Left forelimb (tissue), 1 donor: Measurements from ENCODE around the gene SLC2A14.
"Not testable (repeated sequence)": the region's sequence is repeated elsewhere in the genome, so short reads cannot be mapped to it uniquely, and the experiment has no call there.

Experiments used
- DNase-seq: peaks from one replicate; pipeline ENCODE4 v3.0.0-alpha.2; 2018; ENCODE audit warnings: low spot score

SLC2A14 gene

DNA sequence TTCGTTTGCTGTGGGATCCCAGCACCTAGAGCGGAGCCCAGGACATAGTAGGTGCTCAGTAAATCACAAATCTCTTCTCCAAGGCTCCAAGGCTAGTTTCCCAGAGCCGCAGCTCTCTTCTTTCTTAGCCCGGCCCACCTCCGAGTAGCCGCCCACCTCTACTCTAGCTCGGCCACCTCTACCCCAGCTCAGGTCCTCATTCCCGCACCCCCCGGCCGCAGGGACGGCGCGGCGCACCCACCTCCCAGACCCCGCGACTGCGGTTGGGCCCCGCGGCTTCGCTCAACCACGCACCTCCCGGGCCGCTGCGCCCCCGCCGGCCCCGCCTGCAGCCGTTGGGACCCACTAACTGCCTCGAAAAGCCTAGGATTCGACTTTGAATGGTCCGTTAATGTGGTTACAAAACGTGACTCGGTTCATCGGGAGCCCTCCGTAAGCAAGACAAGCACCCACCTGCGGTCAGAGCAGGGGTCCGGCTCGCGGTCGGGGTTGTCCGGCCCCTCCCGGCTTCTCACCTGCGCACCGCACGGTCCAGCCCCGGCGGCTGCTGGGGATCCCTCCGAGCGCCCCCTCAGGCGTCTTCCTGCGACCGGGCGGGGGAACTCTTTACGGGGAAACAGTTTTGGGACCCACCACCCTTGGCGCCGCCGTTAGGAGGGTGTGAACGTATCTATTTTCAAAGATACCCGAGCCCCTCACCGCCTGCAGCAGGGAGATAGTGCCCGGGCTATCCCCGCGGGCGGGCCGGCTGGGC lies at the start of gene SLC2A14:
SLC2A14 (minus strand) TSS at position 350 of the 754 bp plus-strand sequence. CDS start 3,035 bp downstream, outside the sequence.
- DNase-seq = no peak

- DNase-seq = not testable (repeated sequence)
Observed at GRCh38 chr12:7921181-7921580, 48.5 kb upstream of the SLC2A14 start.

- not testable (repeated sequence) for DNase-seq
Observed at GRCh38 chr12:7918268-7918590, 45.5 kb upstream of the SLC2A14 start.

DNA sequence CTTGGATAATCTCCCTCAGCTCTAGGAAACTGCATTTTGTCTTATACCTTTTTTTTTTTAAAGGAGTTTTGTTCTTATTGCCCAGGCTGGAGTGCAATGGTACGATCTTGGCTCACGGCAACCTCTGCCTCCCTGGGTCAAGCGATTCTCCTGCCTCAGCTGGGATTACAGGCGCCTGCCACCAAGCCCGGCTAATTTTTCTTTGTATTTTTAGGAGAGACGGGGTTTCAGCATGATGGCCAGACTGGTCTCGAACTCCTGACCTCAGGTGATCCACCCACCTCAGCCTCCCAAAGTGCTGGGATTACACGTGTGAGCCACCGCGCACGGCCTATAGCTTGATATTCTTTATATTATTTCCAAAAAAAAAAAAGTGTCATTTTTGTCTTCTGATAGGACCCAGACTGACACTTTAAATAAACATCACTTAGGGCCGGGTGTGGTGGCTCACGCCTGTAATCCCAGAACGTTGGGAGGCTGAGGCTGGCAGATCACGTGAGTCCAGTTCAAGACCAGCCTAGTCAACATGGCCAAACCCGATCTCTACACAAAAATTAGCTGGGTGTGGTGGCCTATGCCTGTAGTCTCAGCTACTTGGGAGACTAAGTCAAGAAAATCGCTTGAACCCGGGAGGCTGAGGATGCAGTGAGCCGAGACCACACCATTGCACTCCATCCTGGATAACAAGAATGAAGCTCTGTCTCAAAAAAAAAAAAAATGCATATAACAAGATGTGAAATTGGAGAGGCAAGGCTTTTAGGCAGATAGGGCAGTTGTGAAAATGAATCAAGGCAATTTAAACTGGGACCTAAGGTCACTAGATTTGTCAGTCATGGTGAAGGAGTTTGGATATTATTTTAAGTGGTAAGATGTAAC lies 44.9 kb upstream of the SLC2A14 start:
- no peak for DNase-seq

- no peak for DNase-seq
Observed at GRCh38 chr12:7916936-7917335, 44.2 kb upstream of the SLC2A14 start.

DNA sequence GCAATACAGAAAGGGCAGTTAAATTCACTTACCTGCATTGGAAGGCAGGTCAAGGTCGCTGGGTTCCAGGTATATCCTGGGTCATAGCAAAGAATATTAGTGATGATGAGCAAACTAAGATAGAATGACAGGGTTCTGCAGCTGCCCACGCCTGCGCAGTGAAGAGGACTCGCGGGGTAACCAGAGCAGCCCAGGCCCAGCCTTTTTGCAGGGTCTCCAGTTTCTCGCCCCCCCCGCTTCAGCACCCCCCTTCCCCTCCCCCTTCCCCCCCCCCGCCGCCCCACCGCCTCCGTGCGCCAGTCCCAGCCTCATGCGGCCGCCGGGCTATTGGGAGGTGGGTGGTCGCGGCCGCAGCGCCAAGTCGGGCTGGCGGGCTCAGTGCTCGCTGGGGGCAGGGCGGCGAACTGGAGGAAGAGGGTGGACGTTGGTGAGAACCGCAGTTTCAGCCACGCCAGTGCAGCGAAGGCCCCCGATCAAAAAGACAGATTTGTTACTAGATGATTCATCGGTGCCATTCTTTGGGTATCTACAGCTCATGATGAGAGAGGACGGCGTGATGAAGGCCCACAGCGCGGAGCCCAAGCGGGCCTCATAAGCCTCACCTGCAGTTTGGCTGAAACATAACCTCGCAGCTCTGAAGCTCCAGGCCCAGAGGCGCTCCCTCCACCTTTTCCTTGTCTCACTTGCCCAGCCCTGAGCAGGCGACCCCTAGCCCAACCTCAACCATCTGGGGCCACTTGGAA lies 43.1 kb upstream of the SLC2A14 start:
- no peak for DNase-seq

- not testable (repeated sequence) for DNase-seq
Observed at GRCh38 chr12:7910106-7910505, 37.4 kb upstream of the SLC2A14 start.

- no peak for DNase-seq
Observed at GRCh38 chr12:7907009-7907408, 34.3 kb upstream of the SLC2A14 start.

GRCh38 chr12:7906303-7906702 lies 33.6 kb upstream of the SLC2A14 start:
- not testable (repeated sequence) for DNase-seq

DNA sequence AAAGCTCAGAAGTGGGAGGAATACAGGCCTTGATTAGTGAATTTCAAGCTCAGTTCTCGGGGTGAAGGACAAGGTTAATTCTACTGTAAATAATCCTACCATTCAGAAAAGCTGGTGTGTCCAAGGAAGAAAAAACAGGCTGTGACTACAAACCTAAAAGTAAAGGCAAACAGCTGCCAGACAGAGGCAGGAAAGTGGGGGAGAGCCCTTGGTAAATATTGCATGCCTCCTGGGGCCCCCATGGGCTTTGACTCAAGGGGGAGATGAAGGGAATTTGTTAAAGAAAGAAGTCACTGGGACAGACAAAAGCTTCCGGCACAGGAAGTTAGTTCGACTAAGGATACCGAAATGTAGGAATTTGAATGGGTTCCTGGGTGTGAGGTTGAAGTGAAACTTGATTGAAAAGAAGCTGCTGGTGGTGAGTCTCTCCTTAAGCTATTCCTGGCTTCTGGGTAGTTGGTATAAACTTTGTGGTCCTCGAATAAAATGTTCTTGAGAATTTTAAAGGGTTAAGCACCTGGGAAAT lies 32.9 kb upstream of the SLC2A14 start:
- not testable (repeated sequence) for DNase-seq

DNA sequence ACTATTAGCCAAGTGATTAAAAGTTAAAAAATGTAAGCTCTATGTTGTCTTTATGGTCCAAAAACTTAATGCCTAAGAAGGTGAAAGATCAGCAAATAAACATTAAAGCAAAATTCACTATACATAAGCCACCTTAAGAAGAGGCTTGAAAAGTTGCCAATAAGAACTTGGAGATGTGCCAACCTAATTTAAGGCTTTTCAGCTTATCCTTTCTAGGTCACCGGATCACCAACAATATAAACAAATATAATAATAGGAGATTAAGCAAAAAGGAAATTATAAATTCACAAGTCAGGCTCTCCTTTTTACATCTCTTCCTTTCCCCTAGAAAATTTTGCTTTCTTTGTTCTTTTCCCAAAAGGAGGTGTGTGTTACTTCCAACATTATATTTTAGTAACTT lies 32.4 kb upstream of the SLC2A14 start:
- DNase-seq = no peak

GRCh38 chr12:7902416-7902815 lies 29.7 kb upstream of the SLC2A14 start:
- not testable (repeated sequence) for DNase-seq

DNA sequence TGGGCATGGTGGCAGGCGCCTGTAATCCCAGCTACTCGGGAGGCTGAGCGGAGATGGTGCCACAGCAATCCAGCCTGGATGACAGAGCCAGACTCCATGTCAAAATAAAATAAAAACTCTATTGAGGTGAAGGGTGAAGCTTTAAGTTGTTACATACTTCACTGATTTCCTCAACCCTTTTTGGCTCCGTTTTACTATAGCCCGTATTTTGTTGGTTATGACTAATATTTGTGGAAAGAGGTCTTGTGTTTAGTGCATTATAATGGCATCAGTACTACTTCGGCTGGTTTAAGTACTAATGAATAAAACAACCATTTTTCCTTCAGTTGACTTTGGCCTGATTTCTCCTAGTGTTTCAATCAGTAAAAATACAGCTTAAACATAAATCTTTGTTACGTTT lies 27.0 kb upstream of the SLC2A14 start:
- DNase-seq = no peak

GRCh38 chr12:7896726-7897125 lies 24.0 kb upstream of the SLC2A14 start:
- DNase-seq = not testable (repeated sequence)

DNA sequence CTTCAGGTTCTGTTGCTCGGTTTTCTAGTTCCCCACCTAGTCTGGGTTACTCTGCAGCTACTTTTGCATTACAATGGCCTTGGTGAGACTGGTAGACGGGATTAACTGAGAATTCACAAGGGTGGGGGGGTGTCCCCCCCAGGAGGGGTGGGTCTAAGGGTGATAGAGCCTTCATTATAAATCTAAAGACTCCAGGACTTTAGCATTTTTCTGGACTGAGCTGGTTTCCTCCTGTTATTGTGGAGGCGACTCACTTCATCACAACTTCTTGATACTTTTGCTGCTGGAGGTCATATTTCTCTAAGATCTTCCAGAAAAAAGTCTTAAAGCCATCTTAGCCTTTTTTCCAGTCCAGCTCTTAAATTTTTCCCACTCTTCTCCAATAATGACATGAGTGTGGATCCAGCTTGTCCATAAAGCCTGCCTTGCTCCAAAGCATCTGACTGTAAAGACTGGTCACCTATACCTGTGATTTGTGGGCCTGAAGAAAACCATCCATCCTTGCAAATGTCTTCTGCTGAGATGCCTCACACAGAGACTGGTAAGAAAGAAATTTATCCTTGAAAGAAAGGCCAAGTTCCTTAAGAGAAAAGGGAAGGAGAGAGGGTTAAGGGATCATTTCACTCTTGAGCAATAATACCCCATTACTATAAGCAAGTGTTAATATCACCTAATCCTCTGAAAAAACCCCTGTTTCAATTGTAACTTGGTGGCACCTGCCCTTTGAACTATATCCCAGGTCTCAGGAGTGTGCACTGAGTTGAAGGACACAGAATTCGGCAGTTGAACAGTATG lies 19.7 kb upstream of the SLC2A14 start:
- DNase-seq = no peak

- DNase-seq = no peak
Observed at GRCh38 chr12:7884689-7885088, 12.0 kb upstream of the SLC2A14 start.

- DNase-seq = not testable (repeated sequence)
Observed at GRCh38 chr12:7881736-7882120, 9.0 kb upstream of the SLC2A14 start.

DNA sequence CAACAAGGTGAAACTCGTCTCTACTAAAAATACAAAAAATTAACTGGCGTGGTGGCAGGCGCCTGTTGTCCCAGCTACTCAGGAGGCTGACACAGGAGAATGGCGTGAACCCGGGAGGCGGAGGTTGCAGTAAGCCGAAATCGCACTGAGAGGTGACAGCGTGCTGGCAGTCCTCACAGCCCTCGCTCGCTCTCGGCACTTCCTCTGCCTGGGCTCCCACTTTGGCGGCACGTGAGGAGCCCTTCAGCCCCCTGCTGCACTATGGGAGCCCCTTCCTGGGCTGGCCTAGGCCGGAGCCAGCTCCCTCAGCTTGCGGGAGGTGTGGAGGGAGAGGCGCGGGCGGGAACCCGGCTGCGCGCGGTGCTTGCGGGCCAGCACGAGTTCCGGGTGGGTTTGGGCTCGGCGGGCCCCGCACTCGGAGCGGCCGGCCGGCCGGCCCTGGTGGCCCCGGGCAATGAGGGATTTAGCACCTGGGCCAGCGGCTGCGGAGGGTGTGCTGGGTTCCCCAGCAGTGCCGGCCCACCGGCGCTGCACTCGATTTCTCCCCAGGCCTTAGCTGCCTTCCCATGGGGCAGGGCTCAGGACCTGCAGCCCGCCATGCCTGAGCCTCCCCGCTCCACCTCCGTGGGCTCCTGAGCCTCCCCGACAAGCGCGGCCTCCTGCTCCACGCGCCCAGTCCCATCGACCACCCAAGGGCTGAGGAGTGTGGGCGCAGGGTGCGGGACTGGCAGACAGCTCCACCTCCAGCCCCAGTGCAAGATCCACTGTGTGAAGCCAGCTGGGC lies 8.4 kb upstream of the SLC2A14 start:
- not testable (repeated sequence) for DNase-seq

DNA sequence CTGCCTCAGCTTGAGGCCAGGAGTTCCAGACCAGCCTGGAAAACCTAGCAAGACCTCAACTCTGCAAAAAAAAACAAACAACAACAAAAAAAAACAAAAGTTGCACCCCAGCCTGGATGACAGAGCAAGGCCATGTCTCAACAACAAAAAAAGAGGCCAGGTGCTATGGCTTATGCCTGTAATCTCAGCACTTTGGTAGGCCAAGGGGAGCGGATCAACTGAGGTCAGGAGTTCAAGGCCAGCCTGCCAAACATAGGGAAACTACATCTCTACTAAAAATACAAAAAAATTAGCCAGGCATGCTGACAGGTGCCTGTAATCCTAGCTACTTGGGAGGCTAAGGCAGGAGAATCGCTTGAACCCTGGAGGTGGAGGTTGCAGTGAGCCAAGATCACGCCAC lies 6.5 kb upstream of the SLC2A14 start:
- DNase-seq = no peak

GRCh38 chr12:7877420-7877819 lies 4.7 kb upstream of the SLC2A14 start:
- no peak for DNase-seq

DNA sequence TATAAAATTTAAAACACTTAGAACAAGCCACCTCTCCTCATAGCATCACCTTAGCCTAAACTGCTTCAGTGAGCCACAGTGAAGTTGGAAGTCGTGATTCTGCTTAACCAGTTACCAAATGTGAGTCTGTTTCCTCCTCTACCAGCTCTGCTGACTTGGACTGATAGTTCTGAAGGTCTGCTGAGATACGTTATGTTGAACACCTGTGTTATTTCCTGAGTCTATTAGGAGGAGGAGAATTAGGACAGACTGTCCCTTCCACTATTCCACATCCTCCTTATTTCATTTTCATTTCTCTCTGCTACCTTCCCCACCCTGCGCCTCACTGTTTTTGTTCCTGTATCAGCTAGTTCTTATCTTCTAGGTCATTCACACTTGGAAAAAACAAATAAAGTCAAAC lies 2.4 kb downstream of the SLC2A14 start:
- DNase-seq = no peak
